ENCODE results near the gene DGAT2L6.

The DGAT2L6 gene, protein sequence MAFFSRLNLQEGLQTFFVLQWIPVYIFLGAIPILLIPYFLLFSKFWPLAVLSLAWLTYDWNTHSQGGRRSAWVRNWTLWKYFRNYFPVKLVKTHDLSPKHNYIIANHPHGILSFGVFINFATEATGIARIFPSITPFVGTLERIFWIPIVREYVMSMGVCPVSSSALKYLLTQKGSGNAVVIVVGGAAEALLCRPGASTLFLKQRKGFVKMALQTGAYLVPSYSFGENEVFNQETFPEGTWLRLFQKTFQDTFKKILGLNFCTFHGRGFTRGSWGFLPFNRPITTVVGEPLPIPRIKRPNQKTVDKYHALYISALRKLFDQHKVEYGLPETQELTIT

DNA sequence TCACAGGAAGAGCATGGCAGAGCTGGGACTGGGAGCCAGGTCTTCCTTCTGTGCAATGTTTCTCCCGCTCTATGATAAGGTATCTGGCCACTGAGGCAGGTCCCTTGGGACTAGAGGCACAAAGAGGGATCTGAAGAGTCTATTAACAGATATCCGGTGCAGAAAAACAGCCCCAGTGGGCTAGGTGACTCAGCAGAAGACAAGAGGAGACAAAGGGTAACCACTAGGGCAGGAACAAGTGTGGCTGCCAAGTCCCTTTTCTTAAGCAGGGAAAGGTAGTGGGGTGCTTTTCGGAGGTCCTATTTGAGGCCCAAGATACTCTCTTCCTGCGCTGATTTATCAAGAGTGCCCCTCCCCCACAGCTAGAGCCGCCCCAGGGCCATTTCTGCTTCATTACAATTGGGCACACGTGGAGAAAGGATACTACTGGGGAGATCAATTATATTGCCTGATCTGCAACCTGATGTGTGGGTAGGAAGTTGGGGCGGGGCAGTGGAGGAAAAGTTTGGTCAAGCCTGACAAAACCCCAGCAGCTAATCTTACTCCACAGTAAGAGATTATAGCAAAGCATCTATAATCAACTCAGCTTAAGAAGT lies at the start of gene DGAT2L6:
DGAT2L6 (plus strand) TSS at position 546 of the 596 bp plus-strand sequence. CDS start 100 bp downstream, outside the sequence.
- DNase-seq (ENCODE audit: low spot score), result no peak

GRCh38 chrX:70128071-70128470 lies 49.2 kb upstream of the DGAT2L6 start:
- DNase-seq (ENCODE audit: low spot score), result peak; percentile 24

DNA sequence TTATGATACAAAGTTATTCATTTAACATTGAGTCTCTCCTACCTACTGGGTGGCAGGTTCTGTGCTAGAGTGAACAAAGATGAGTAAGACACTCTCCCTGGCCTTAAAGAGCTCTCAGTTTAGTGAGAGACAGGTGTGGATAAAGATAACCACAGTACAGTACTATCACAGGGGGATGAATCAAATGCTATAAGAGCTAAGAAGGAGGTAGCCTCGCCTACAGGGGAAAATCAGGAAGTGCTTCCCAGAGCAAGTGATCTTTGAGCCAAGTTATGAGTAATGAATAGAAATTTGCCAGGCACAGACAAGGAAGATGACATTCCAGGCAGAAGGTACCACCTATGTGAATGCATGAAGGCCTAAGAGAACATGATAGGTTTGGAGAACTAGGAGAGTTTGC lies 47.5 kb upstream of the DGAT2L6 start:
- no peak for DNase-seq (ENCODE audit: low spot score)

GRCh38 chrX:70132224-70132623 lies 45.1 kb upstream of the DGAT2L6 start:
- DNase-seq (ENCODE audit: low spot score), result no peak

DNA sequence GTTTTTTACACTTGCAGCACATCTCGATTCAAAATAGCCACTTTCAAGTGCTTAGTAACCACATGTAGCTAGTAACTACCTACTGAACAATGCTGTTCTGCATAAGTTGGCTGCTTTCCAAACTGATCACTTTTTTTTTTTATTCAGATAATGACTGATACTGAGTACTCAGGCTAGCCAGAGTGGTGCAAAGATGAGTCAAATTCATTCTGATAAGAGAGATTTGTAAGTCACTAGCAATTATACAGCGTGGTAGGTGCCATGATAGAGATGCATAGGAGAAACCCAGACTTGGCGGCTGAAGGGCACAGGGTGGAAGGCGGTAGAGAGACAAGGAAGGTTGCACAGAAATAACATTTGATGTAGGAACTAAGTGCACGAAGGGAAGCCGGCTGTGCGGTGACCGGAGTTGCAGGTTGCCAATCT lies 44.4 kb upstream of the DGAT2L6 start:
- DNase-seq (ENCODE audit: low spot score), result no peak

DNA sequence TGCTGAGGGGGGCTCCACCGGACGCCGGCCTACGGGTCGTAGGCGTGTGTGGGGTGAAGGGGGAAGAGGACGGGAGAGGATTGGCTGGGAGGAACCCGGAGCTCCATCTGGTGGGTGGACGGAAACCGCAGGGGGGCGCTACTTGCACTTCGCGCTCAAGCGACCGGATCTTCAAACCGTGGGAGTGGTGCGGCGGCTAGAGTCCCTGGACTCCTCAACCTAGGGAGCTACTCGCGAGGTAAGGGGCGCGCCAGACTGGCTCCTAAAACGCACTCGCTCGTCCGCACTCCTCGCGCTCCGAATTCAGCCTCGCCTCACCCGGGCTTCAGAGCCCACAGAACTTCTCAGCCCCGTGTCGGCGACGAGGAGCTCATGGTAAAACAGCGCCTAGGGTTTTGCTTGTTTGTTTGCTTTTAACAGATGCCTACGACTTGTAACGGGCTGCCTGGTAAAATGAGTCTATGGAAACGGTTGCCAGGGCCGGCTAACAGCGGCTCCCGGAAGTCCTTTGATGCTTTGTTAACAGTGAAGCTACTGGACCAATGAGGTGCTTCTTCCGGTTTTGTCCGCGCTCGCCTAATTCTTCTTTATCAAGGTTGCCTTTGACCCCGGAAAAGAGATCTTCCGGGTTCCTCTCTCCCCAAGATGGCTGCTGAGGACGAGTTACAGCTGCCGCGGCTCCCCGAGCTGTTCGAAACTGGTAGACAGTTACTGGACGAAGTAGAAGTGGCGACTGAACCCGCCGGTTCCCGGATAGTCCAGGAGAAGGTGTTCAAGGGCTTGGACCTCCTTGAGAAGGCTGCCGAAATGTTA lies 43.8 kb upstream of the DGAT2L6 start, which contains the start of gene IGBP1:
IGBP1 (plus strand) TSS at position 145 of the 813 bp plus-strand sequence; CDS start at position 646, 501 bp downstream.
- DNase-seq (ENCODE audit: low spot score), result peak; percentile 85

DNA sequence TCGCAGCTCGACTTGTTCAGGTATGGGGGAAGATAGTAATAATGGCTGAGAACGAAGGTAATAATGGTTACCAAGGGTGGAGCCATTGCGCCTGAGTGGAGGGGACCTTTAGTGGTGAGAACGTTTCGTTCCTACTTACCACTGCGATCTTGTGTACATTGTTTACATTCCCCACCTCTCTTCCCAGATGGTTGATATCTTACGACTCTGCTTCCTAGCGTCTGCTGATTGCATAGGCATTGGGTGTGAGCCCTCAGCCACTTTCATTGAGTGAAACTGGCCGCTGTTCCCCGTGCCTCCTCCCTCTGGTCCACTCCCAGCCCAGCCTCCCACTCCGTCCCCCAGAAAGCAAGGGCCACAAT lies 43.2 kb upstream of the DGAT2L6 start:
- peak; percentile 7 for DNase-seq (ENCODE audit: low spot score)

- DNase-seq (ENCODE audit: low spot score), result no peak
Observed at GRCh38 chrX:70138622-70139021, 38.7 kb upstream of the DGAT2L6 start.

- DNase-seq (ENCODE audit: low spot score), result no peak
Observed at GRCh38 chrX:70139736-70140135, 37.5 kb upstream of the DGAT2L6 start.

- DNase-seq (ENCODE audit: low spot score), result no peak
Observed at GRCh38 chrX:70141373-70141772, 35.9 kb upstream of the DGAT2L6 start.

DNA sequence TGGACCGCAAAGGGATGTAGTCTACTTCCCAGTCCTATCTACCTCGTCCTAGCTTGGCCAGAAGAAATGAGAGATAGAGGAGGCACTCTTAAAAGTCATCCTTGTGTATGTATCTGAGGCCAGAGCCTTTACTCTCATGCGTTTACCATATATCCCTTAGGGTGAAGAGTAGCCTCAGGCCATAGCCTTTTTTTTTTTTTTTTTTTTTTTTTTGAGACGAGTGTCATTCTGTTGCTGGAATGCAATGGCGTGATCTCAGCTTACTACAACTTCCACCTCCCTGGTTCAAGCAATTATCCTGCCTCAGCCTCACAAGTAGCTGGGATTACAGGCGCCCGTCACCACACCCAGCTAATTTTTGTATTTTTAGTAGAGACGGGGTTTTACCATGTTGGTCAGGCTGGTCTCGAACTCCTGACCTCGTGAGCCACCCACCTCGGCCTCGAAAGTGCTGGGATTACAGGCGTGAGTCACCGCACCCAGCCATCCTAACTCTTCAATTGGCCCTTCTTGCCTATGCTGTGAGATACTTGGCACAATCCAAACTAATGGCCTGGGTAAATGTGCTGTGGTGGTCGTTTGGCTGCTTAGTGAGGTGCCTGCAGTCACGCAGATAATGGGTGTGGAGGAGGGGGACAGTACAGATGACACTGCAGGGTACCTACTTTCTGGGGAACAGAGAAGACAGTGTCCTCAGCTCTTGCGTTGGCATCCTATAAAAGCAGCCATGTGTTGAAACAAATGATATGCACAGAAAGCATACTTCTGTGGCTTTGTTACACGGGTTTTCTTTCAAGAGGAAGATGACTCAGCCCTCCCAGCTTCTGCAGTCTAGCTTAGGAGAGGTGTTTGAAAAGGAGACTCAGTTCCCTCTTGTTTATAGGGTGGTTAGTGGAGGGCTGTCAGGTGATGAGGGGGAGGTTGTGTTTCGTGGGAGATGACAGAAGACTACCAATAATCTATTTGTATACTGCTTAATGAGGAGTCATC lies 10.4 kb upstream of the DGAT2L6 start:
- no peak for DNase-seq (ENCODE audit: low spot score)

DNA sequence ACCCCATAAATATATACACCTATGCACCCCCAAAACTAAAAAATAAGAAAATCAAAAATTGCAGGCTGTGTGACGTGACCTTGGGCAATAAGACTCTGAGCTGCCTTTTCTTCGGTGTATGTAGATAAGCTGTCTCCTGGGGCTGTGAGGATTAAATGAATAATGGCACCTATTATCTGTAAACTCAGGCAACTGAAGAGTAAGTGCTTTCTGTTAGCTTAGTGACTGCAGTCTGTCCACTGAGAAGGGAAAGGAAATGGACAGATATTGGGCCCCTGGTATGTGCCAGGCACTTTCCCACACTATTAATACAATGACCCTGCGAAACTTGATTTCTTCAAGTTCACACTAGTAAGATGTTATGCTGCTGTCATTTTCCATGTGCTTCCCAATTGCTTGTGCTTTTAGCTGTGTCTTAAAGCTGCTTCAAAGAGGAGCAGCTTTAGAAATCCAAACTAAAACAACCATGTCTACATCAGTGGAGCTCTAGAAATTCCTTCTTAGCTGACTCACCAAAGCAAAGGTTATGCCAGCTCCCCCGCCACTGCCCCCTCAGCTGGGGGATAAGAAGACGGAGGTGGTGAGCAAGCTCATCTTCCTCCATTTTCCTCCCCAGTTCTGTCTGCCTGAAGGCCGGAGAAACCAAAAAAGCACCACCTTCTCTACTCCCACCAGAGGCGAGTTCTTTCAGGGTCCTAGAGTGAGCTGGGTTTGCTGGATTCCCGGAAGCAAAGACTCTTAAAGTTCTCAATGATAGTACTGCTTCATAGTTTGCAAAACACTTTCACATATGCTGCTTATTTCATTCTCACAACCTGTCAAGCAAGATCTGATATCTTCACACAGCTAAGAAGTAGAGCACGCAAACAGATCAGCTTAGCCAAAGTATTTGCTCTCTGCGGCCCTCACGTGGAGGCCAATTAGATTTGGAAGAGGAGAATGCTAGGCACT lies 8.8 kb upstream of the DGAT2L6 start:
- DNase-seq (ENCODE audit: low spot score), result peak; percentile 38

GRCh38 chrX:70169281-70169680 lies 8.0 kb upstream of the DGAT2L6 start:
- no peak for DNase-seq (ENCODE audit: low spot score)

DNA sequence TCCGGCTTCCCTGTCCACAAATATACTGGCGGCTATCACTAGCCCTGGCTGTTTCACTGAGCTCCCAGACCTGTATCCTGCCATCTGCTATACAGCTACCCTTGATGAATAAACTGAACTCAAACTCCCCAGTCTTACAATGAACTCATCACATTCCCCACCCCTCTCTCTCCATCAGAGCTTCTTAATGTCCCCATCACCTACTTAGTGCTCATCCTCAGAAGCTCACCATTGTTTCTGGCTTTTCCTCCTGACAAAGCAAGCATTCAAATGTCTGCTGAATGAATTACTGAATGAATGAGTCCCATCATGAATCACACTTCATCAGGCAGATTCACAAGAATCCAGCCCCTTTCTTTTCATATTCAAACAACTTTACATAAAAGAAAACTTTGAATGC lies 5.7 kb upstream of the DGAT2L6 start:
- no peak for DNase-seq (ENCODE audit: low spot score)

GRCh38 chrX:70172221-70172620 lies 5.1 kb upstream of the DGAT2L6 start:
- DNase-seq (ENCODE audit: low spot score), result no peak

DNA sequence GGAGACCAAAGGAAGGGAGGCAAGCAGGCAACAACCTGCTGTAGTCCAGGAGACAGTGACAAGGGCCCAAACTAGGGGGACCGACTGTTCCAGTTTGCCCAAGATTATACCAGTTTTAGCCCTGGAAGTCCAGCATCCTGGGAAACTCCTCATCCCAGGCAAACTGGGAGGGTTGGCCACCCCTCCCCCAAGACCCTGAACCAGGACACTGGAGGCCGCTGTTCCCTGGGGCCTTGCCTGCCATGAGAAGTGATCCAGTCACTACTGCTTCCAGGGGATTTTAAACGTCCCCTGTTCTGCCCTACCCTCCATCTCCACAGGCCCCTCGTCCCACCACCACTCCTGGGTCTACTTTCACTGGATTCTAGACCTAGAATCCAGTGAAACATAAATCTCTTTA lies 4.3 kb upstream of the DGAT2L6 start:
- DNase-seq (ENCODE audit: low spot score), result peak; percentile 19

- DNase-seq (ENCODE audit: low spot score), result no peak
Observed at GRCh38 chrX:70174754-70175153, 2.5 kb upstream of the DGAT2L6 start.

DNA sequence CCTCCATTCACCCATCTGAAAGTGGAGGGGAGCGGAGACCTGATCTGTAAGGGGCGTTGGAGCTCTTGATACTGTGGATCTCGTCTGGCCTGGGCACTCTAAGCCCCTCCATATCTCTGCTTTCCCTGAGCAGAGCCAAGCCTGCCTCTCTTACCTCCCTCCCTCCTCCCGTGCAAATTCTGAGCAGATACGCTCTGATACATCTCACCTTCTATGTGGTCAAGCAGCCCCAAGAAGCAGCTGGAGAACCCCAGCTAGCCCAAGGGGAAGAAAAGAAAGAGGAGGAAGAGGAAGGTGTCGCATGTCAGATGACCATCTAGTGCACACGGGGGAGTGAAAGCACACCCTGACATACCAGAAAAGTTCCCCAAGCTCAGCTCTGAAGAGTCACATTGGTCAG lies 1.9 kb upstream of the DGAT2L6 start:
- no peak for DNase-seq (ENCODE audit: low spot score)

- no peak for DNase-seq (ENCODE audit: low spot score)
Observed at GRCh38 chrX:70183091-70183490, 5.8 kb downstream of the DGAT2L6 start.

DNA sequence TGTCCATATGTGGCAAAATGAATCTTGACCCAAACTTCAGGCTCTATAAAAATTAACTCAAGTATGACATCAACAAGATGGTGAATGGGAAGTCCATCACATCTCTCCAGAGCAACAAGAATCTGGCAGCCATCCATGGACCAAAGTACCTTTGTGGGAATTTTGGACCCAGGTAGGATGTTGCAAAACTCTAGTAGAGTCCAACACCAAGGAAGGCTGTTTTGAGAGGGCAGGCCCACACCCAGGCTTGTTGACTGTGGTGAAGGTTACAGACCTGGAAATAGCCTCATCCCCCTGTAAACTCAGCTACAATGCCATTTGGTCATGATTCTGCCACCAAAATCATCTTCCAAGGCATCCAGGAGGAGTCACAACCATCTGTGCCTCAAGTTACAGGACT lies 12.9 kb downstream of the DGAT2L6 start:
- DNase-seq (ENCODE audit: low spot score), result no peak
